ENCODE measurements around the gene CORIN. TPM values are rescaled to one million over a fixed set of nuclear protein-coding genes. Genes with fewer than 3 reads are reported as not detected.

The CORIN gene
- total and polyA plus RNA-seq, 2 of the 4 experiments (the other 2 are of a cell fraction) = 20.3 to 24.7 TPM

- no peak overlapping the region for H3K4me2 ChIP-seq (ENCODE audit: low read depth, low read length)
- H3K9me3 ChIP-seq (ENCODE audit: control insufficient read depth, insufficient read depth, low read length) = no peaks in the 10 kb centered on the region
- peaks cover 2% of the 10 kb centered on the region; the same call in 1 of the 2 replicates for H3K4me1 ChIP-seq (ENCODE audit: control insufficient read depth, insufficient read depth, low read length)
- no peak overlapping the region for H2AFZ ChIP-seq (replicated peaks; ENCODE audit: low read length, poor library complexity)
- TF ChIP-seq USF2 (IDR thresholded peaks at IDR 0.05; ENCODE audit: low read depth, low read length) (peak; percentile 64), MAFK (IDR thresholded peaks at IDR 0.05; ENCODE audit: low read depth, low read length) (no peak), BHLHE40 (IDR thresholded peaks at IDR 0.05; ENCODE audit: low read depth, low read length) (peak; percentile 71; the same call in 1 of the 2 replicates)
- H4K8ac ChIP-seq (ENCODE audit: low read depth in 2 of 2, low read length in 2 of 2) = no peak overlapping the region
- H4K5ac ChIP-seq (ENCODE audit: low read depth, low read length) = no peak overlapping the region
- no peak overlapping the region for H3K14ac ChIP-seq (replicated peaks; ENCODE audit: low read depth, low read length)
- H3K18ac ChIP-seq (ENCODE audit: low read depth, low read length) = no peak overlapping the region
- H3K36me3 ChIP-seq (ENCODE audit: control insufficient read depth, insufficient read depth, low read length) = no peaks in the 10 kb centered on the region
- BruUV-seq (replicated peaks) = no TSS peak
- no peak overlapping the region for H2BK5ac ChIP-seq (ENCODE audit: low read depth, low read length, poor library complexity, severe bottlenecking)
- H3K23ac ChIP-seq (ENCODE audit: low read depth, low read length) = no peak overlapping the region
- H3K27ac ChIP-seq (ENCODE audit: insufficient read depth, low read length) = no peak overlapping the region
- H3K4ac ChIP-seq (ENCODE audit: low read depth, low read length) = no peak overlapping the region
- H2BK120ac ChIP-seq (ENCODE audit: low read depth, low read length) = no peak overlapping the region
- no peaks in the 10 kb centered on the region for H4K20me1 ChIP-seq (ENCODE audit: insufficient read depth, low read length)
- H3K56ac ChIP-seq (ENCODE audit: extremely low read depth, insufficient read depth, low read length) = no peak overlapping the region
- DNase-seq (peak; percentile 55), ATAC-seq (ENCODE audit: low read depth) (no peak; the same call in 1 of the 2 replicates)
- POLR2A ChIA-PET (ENCODE audit: unreplicated experiment) = no interaction called here
- no peak overlapping the region for H2BK20ac ChIP-seq (ENCODE audit: low read depth, low read length)
- H2AK9ac ChIP-seq (replicated peaks; ENCODE audit: low read depth, low read length, poor library complexity) = no peak overlapping the region
- CTCF ChIA-PET = no interaction called here
- H2AK5ac ChIP-seq (ENCODE audit: low read depth, low read length) = no peak overlapping the region
- H2BK15ac ChIP-seq (ENCODE audit: low read depth, low read length) = no peak overlapping the region
- in situ Hi-C loops (cut with MboI; ENCODE audit: low sequenced_read_pairs) (no loop called here), intact Hi-C loops (cut with micrococcal nuclease) (no loop called here), dilution Hi-C loops (cut with HindIII; ENCODE audit: low sequenced_read_pairs, unreplicated experiment) (no loop called here)
- H3K79me1 ChIP-seq (ENCODE audit: low read depth in 1 of 2, low read length in 2 of 2) = no peaks in the 10 kb centered on the region
- no peak overlapping the region for H4K91ac ChIP-seq (ENCODE audit: insufficient read depth, low read depth, low read length)
- H3K9ac ChIP-seq (ENCODE audit: low read depth, low read length) = no peak overlapping the region
- no CpG with 5 or more reads among the region's 7 CpGs for WGBS, 2 experiments (ENCODE audit: extremely low coverage in 2 of 2, insufficient read length in 1 of 2)
- H3K4me3 ChIP-seq (ENCODE audit: insufficient read depth, low read depth, low read length) = no peak overlapping the region
- H3K9me1 ChIP-seq (ENCODE audit: insufficient read depth, low read length) = no peaks in the 10 kb centered on the region
- H3K27me3 ChIP-seq (ENCODE audit: control insufficient read depth, insufficient read depth, low read length) = no peaks in the 10 kb centered on the region
Measured at GRCh38 chr4:47642985-47643760, 194.7 kb downstream of the CORIN start.
